Measurements from ENCODE around the gene HES7.
"Not testable (repeated sequence)": the region's sequence is repeated elsewhere in the genome, so short reads cannot be mapped to it uniquely, and the experiment has no call there.

Gene HES7

DNA sequence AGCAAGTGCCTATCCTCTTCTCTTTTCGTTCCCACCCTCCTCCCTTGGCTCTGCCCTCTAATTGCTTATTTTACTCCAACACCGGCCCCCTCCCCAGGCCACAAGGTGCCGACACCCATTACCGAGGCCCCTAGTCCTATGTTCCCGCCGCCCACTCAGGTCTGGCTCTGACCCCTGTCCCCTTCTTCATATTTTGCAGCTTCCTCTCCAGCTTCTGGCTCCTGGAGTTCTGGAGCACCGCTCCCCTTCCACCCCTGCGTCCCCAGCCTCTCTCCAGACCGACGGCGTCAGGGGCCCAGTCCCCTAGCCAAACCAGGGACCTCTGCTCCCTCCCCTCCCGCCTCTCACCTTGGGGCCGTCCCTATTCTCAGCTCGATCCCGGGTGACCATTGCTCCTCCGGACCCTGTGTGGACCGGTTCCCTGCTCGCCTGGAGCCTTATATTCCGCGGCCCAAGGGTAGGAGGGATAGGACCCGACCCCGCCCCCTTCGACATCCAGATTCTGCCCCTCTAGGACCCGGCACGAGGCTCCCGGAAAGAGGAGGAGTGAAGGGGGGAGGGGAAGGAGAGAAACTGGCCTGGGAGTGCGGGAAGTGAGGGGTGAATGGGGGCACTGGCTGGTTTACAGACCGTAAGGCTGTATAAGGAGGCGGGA is at the start of gene HES7:
Gene HES7 (minus strand): TSS at position 412 of the 655 bp plus-strand sequence. CDS start 22 bp downstream, at position 390.
- no peak for DNase-seq (ENCODE audit: low read depth)

DNA sequence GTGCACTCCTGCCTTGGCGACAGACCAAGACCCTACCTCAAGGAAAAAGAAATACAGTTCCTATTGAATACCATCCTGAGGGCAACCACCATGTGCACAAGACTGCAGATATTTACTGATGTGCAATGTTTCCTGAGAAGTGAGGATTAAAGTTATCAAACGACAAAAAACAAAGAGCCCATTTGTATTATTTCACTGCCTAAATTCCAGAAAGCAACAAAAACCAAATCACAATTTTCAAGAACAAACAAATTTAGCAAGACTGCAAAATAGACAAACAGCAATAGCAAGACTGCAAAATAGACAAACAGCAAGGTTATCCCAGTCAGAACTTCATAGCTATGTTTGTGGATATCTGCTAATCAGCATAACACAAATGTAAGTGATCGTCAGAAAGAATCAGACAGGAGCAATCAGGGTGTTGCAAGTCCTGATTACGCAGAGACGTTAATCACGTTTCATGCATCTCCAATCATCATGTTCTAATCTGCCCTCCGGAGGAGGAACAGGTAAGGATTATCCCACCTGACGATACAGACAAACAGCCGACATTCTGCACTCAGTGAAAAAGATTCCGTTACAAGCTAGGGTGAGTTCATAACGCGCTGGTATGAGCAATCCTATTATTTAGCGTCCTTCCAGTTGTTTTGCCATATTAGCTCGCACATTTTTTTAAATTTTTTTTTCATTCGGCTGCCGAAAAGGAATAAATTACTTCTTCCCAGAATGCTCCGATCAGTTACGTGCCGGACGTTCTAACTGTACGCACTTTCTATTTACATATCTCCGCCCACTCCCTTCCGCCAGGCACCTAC is 49.4 kb upstream of the HES7 start:
- DNase-seq (ENCODE audit: low read depth), result peak; percentile 95

GRCh38 chr17:8170186-8170585 is 46.3 kb upstream of the HES7 start:
- not testable (repeated sequence) for DNase-seq (ENCODE audit: low read depth)

DNA sequence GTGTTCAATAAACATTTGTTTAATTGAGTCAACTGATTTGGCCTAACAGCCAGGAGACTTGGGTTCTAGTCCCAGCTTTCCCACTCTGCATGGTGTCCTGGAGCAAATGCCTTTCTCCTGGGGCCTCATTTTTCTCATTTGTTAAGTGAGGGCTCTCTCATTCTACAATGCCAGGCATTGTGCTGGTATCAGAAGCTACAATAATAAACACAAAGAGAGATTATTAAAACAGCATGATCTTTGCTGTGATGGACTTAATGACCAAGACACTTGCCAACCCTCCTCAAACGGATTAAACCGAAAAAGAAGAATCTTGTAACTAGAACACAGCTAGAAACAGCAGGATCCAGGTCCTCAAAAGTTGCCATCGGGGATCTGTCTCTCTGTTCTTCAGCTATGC is 43.6 kb upstream of the HES7 start:
- DNase-seq (ENCODE audit: low read depth), result no peak

DNA sequence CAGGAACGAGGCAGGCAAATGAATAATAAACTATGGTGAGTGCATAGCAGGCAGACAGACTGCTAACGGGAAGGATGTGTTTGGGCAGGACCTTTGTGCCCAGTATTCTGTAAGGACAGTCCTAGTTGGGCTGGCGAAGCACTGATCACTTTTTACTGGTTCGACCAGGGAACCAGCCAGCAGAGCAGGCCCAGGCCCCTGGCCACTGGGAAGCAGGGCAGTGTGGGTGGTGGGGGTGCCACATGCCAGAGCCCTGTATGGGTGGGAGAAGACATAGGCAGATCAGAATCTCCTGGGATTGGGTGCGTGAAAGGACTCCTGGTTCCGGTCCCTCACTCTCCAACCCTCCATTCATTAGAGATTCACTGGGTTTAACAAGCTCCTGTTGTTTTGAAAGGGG is 42.8 kb upstream of the HES7 start:
- DNase-seq (ENCODE audit: low read depth), result no peak

DNA sequence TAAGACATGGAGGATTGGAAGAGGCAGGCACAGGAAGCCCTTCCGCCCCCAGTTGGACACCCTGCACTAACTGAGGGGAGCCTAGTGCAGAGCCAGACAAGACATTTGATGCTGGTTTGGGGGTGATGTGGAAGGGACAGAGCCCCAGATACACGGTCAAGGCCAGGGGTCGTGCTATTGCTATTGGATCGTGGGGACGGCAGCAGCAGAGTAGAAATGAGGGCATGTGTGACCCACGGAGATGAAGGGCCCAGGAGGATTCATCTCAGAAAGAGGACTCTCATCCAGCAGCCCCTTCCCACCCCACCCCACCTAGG is 40.9 kb upstream of the HES7 start:
- DNase-seq (ENCODE audit: low read depth), result no peak

DNA sequence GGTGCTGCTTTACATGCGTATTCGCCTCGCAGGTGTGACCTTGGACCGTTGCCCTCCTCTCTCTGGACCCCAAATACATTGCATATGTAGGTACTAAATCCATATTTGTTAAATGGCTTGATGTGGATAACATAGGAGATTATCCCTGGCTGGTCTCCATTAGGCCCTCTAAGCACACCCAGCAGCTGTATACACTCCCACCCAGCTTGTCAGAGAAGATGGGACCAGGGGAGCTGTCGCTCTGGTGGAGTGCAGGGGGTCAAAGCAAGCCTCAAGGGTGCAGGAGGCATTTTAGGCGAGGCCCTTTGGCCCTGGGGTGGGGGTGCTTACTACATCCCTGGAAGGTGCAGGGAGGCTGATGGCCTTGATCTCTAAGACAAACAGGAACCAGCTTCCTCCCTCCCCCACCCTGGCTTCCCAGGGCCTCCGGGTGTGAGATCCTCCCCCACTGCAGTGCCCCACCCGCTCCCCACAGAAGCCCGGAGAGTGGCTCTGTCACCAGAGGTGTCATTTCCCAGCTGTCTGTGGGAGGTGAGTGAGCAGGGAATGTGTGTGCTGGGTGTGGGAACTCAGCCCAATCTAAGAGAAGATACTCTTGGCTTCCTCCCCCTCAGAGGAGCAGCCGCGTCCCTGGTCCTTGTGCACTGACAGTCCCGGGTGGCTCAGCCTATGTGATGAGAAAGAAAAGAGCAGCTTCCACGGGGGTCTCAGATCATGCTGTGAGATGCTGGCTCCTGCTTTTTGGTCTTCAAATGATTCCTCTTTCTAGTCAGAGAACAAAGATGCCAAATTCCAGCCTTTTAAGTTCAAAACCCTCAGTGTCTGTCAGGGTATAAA is 40.3 kb upstream of the HES7 start:
- DNase-seq (ENCODE audit: low read depth), result no peak

GRCh38 chr17:8162997-8163977 is 39.4 kb upstream of the HES7 start:
- DNase-seq (ENCODE audit: low read depth), result no peak

DNA sequence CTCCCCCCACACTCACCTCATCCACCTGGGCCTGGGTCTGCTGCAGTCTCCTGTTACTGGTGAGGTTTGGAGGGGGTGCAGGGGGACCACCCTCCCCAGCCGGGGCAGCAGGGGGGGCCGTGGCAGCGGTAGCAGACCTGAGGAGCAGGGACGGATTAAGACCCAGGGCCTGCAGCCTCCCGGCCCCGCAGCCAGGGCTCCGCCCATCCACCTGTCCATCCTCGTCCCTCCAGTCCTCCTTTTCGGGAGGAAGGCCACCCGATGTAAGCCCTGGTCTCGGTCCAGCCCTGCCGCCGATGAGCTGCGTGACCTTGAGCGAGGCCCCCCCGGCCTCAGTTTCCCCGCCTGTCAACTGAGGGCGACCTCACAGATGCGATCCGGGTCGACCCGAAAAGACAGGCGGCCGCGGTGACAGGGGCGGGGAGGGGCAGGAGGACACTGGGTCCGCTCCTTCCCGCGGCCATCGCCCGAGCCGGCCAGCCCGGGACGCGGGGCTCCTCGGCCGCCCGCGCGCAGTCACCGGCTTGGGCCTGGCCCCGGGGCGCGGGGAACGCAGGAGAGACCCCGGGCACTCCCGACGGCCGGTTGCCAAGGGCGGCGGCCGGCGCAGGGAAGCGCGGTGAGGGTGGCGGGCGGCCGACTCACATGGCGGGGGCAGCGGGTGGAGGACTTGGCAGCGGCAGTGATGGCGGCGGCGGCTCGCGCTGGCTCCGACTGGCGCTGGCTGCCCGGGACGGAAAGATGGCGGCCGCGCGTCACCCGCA is 38.5 kb upstream of the HES7 start, which contains the start of gene VAMP2:
Gene VAMP2 (minus strand): TSS at position 716 of the 764 bp plus-strand sequence. CDS start 69 bp downstream, at position 647.
- DNase-seq (ENCODE audit: low read depth), result no peak

DNA sequence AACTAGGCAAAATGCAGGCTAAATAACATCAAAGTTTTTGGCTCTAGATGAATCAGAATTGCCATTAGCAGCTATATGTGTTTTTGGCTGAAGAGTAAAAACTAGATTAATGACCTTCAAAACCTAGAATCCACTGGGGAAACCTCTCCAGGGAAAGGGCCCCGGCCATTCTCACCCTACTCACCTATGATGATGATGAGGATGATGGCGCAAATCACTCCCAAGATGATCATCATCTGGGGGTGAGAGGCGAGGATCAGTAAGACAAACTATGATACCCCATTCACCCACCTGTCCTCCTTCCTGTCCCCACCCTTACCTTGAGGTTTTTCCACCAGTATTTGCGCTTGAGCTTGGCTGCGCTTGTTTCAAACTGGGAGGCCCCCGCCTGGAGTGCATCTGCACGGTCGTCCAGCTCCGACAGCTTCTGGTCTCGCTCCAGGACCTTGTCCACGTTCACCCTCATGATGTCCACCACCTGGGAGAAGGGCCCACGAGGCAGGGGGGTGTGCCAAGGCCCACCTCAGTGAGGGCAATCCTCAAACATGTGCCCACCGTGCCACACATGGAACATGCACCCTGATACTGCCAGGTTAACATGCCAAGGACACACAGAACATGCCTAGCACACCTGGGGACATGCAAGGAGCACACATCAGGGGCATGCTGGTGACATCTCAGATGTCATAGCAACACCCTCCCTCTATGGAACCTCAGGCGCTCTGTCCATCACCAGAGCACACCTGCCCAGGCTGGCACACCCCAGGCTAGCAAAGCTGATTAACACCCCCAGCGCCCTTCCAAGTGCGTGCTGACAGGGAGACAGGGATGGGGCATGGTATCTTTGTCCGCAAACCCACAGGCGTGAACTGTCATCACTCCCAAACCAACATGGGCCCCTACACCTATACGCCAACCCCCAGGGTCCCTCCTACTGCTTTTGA is 37.7 kb upstream of the HES7 start:
- DNase-seq (ENCODE audit: low read depth), result no peak

GRCh38 chr17:8160741-8161221 is 36.9 kb upstream of the HES7 start:
- DNase-seq (ENCODE audit: low read depth), result no peak

DNA sequence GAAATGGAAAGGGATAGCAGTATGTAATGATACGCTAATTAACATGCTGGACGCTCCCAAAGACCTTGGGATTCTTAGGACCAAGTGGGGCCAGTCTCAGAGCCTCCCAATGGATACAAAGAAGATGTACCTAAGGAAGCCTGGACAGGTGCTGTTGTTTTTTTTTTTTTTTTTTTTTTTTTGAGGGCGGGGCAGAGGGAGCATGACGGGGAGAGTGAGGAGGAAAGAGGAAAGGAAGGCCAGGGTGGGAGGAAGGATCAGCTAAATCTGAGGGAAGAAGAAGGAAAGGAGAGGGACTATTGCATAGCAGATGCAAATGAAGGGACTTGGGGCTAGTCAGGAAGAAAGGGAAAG is 36.3 kb upstream of the HES7 start:
- DNase-seq (ENCODE audit: low read depth), result no peak

GRCh38 chr17:8159459-8160223 is 35.7 kb upstream of the HES7 start:
- no peak for DNase-seq (ENCODE audit: low read depth)

- no peak for DNase-seq (ENCODE audit: low read depth)
Observed at GRCh38 chr17:8159032-8159400, 35.1 kb upstream of the HES7 start.

DNA sequence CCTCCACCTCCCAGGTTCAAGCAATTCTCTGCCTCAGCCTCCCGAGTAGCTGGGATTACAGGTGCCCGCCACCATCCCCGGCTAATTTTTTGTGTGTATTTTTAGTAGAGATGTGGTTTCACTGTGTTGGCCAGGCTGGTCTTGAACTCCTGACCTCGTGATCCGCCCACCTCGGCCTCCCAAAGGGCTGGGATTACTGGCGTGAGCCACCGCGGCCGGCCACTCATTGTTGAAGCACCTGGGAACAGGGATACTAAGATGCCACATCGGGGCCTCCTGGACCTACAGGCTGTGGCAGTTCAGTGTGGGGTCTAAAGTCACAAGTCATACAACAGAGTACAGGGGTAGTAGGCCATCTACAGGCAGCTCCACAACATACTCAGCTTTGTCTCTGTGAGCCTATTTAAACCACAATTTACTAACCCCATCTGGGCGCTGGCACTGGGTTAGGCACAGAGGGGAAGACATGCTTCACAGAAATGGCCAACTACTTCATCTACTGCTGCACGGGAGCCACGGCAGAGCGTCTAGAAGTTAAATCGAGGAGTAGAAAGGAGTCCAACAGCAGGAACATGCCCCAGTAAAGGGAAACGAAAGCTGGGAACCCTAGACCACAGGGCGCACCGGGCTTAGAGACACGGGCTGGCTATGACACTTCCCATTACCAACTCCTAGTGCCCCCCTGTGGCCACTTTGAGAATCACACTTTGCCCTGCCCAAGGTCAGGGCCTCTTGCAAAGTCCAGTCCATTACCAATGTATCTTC is 34.5 kb upstream of the HES7 start:
- DNase-seq (ENCODE audit: low read depth), result peak; percentile 87

DNA sequence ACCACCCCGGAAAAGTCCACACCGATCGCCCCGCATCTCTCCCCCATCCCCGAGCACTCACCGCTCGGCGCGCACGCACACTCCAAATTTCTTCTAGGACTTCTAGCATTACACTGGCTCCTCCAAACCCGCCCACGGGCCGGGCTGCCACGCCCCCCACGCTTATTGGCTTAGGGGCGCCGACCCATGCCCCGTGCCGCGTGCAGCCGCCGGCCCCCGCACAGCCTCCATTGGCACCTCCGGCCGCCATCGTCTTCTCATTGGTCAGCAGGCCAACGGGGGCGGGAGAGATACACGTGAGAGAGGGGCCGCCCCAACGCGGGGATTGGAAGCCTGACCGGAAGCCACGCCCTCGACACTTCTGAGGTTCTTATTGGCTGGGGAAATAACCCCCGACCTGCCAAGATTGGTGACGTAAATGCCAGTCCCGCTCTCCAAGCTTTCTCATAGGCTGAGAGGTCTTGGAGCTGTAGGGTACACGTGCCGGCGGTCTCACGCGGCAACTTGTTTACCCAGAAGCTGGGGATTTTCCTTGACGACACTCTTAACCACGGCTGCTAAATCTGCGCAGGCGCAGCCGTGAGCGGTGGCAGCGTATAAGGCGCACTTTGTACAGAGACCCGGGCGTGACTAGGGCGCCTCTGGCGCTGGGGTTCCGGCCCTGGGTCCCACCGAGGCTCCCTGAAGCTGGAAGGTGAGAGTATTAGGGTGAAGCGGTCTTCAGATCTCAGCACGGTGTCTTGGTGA is 32.5 kb upstream of the HES7 start:
- peak; percentile 100 for DNase-seq (ENCODE audit: low read depth)

- no peak for DNase-seq (ENCODE audit: low read depth)
Observed at GRCh38 chr17:8155996-8156245, 32.0 kb upstream of the HES7 start.

Data from fibroblast of the conjunctiva (primary cell).